Measurements from ENCODE around the gene CTXN1. TPM values are rescaled to one million over a fixed set of nuclear protein-coding genes. Genes with fewer than 3 reads are reported as not detected.

Gene CTXN1
- total and polyA plus RNA-seq, 2 experiments from 2014 or later: 5.2 to 14.5 TPM

DNA sequence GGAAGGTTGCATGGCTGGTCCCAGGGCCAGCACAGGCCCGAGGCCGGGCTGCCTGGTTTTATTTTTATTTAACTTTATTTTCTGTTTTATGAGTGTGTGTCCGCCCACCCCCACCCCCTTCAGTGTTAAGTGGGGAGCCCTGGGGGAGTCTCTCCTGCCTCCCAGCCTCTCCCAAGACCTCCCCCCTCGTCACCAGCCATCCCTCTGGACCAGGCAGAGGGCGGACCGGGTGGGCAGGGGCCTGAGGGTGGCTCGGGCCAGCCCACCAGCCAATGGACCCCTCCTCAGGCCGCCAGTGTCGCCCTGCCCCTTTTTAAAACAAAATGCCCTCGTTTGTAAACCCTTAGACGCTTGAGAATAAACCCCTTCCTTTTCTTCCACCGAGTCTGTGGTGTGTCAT is 11.8 kb downstream of the CTXN1 start:
- WGBS (ENCODE audit: low lambda C conversion rate, missing lambda C conversion rate): 84% methylated on average over 12 of the region's 12 CpGs
- no peak for DNase-seq (ENCODE audit: low spot score)
- Histone ChIP-seq H3K9me2 (replicated peaks; ENCODE audit: insufficient read depth) (no peaks in the 10 kb centered on the region), H3K4me2 (no peak overlapping the region), H3K27me3 (peaks cover 35% of the 10 kb centered on the region), H3K79me2 (no peaks in the 10 kb centered on the region), H3K4me1 (ENCODE audit: insufficient read depth) (peaks cover 23% of the 10 kb centered on the region), H3K27ac (no peak overlapping the region), H2AFZ (no peak overlapping the region), H3K36me3 (replicated peaks; ENCODE audit: insufficient read depth, low read depth) (no peaks in the 10 kb centered on the region), H3K9me3 (ENCODE audit: low read depth) (no peaks in the 10 kb centered on the region), H3K4me3 (no peak overlapping the region), H4K20me1 (ENCODE audit: insufficient read depth, poor library complexity, severe bottlenecking) (peaks cover 5% of the 10 kb centered on the region)
- TF ChIP-seq, protein P1, sequence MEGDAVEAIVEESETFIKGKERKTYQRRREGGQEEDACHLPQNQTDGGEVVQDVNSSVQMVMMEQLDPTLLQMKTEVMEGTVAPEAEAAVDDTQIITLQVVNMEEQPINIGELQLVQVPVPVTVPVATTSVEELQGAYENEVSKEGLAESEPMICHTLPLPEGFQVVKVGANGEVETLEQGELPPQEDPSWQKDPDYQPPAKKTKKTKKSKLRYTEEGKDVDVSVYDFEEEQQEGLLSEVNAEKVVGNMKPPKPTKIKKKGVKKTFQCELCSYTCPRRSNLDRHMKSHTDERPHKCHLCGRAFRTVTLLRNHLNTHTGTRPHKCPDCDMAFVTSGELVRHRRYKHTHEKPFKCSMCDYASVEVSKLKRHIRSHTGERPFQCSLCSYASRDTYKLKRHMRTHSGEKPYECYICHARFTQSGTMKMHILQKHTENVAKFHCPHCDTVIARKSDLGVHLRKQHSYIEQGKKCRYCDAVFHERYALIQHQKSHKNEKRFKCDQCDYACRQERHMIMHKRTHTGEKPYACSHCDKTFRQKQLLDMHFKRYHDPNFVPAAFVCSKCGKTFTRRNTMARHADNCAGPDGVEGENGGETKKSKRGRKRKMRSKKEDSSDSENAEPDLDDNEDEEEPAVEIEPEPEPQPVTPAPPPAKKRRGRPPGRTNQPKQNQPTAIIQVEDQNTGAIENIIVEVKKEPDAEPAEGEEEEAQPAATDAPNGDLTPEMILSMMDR (IDR thresholded peaks at IDR 0.05; ENCODE audit: poor library complexity): no peak
- TF ChIP-seq EZH2phosphoT487 (IDR thresholded peaks at IDR 0.05; ENCODE audit: low read depth, severe bottlenecking, unreplicated experiment) (no peak), EZH2 (IDR thresholded peaks at IDR 0.05; ENCODE audit: borderline replicate concordance) (no peak)

DNA sequence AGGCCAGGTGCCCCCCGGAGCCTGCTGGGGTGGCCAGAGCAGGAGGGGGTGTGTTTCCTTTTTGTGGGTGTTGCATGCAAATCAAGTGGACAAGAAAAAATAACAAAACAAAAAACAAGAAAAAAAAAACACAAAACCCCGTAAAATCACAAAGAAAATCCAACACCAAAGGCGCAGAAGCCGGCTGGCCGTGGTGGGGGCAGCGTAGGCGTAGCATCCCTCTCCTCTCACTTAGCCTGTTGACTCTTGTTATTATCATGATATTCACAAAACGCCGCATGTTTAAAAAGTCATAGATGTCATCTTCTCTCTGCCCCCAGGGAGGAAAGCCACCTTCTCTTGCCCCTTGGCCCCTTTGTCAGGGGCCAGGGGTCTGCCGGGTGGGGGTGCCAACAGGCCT is 12.3 kb downstream of the CTXN1 start:
- Histone ChIP-seq H3K27ac (no peak overlapping the region), H2AFZ (no peak overlapping the region), H4K20me1 (ENCODE audit: insufficient read depth, poor library complexity, severe bottlenecking) (peaks cover 10% of the 10 kb centered on the region), H3K4me1 (ENCODE audit: insufficient read depth) (peaks cover 23% of the 10 kb centered on the region), H3K9me3 (ENCODE audit: low read depth) (no peaks in the 10 kb centered on the region), H3K4me3 (no peak overlapping the region), H3K9me2 (replicated peaks; ENCODE audit: insufficient read depth) (no peaks in the 10 kb centered on the region), H3K36me3 (replicated peaks; ENCODE audit: insufficient read depth, low read depth) (no peaks in the 10 kb centered on the region), H3K4me2 (no peak overlapping the region), H3K27me3 (peaks cover 35% of the 10 kb centered on the region), H3K79me2 (no peaks in the 10 kb centered on the region)
- no peak for DNase-seq (ENCODE audit: low spot score)
- 94% methylated on average over 10 of the region's 10 CpGs for WGBS (ENCODE audit: low lambda C conversion rate, missing lambda C conversion rate)
- no peak for TF ChIP-seq EZH2phosphoT487 (IDR thresholded peaks at IDR 0.05; ENCODE audit: low read depth, severe bottlenecking, unreplicated experiment)
- TF ChIP-seq, protein P1 (IDR thresholded peaks at IDR 0.05; ENCODE audit: poor library complexity): no peak
- TF ChIP-seq EZH2 (IDR thresholded peaks at IDR 0.05; ENCODE audit: borderline replicate concordance): no peak

DNA sequence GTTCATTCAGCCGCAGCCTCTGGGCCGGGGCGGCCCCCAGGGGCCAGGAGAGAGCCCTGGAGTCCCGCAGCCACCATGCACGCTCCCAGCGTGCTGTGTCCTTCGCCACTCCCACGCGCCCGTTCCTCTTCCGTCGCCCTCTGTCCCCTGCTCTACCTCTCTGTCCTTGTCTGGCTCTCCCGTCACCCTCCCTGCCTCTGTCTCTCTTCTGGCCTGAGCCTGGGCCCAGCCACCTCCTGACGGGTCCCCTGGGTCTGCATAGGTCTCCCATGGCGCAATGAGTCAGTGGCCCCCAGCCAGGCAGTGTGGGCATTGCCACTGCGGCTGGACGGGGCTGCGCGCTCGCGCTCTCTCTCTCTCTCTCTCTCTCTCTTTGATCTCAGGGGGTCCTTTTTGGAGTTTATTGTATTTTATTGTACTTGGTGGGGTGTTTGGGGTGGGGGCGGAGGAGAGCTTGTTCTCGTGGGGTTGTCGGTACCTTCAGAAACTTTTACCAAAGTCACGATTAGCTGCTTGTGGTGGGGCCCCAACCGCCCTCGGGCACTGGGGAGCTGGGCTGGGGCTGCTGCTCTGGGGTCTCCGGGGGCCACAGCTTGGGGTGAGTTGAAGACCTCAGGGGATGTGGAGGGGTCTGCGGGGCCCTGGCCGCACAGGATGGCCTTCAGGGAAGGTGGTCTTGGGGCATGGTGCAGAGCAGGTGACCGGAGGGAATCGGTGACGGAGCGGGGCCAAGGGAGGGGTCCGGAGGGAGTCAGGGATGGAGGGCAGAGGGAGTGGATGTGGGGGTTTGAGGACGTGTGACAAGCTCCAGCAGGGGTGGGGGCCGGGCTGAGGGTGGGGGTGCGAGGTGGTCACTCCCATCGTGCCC is 13.0 kb downstream of the CTXN1 start:
- Histone ChIP-seq H3K79me2 (peaks cover 4% of the 10 kb centered on the region), H3K9me2 (replicated peaks; ENCODE audit: insufficient read depth) (no peaks in the 10 kb centered on the region), H3K4me2 (no peak overlapping the region), H3K27ac (no peak overlapping the region), H3K27me3 (peaks cover 35% of the 10 kb centered on the region), H3K36me3 (replicated peaks; ENCODE audit: insufficient read depth, low read depth) (no peaks in the 10 kb centered on the region), H3K4me1 (ENCODE audit: insufficient read depth) (peaks cover 22% of the 10 kb centered on the region), H3K4me3 (no peak overlapping the region), H2AFZ (no peak overlapping the region), H4K20me1 (ENCODE audit: insufficient read depth, poor library complexity, severe bottlenecking) (peaks cover 16% of the 10 kb centered on the region), H3K9me3 (ENCODE audit: low read depth) (no peaks in the 10 kb centered on the region)
- TF ChIP-seq EZH2phosphoT487 (IDR thresholded peaks at IDR 0.05; ENCODE audit: low read depth, severe bottlenecking, unreplicated experiment): no peak
- TF ChIP-seq EZH2 (IDR thresholded peaks at IDR 0.05; ENCODE audit: borderline replicate concordance): no peak
- TF ChIP-seq, protein P1 (IDR thresholded peaks at IDR 0.05; ENCODE audit: poor library complexity): no peak
- no peak for DNase-seq (ENCODE audit: low spot score)
- WGBS (ENCODE audit: low lambda C conversion rate, missing lambda C conversion rate): 96% methylated on average over 31 of the region's 39 CpGs
